ENCODE results near the gene GADD45A. TPM values are rescaled to one million over a fixed set of nuclear protein-coding genes. Genes with fewer than 3 reads are reported as not detected.
"Not testable (repeated sequence)": the region's sequence is repeated elsewhere in the genome, so short reads cannot be mapped to it uniquely, and the experiment has no call there.

GADD45A gene
- polyA plus RNA-seq, 1 of the 3 experiments (the other 2 are of a cell fraction): 164 TPM

DNA sequence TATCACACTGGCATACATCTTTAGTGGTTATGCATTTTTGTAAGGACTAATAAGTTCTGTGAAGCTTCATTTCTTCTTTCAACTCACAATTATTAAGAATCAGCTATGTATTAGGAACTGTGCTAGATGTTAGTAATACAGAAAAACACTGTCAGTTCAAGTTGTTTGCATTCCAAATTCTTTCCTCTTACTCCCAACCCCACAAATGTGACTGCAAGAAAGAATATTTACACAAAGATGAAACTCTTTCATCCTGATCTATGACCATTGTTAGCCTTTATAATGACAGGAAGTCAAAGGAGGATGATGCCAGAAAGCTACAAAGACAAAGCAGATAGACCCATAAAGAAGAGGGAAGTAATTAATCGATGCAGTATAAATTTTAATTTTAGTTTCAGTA lies 21.0 kb upstream of the GADD45A start:
- Histone ChIP-seq H3K9me2 (no peaks in the 10 kb centered on the region), H4K20me1 (ENCODE audit: insufficient read depth) (no peaks in the 10 kb centered on the region), H3K9ac (no peak overlapping the region), H3K4me1 (ENCODE audit: control insufficient read depth in 1 of 2, insufficient read depth in 2 of 2, low read depth in 1 of 2, low read length in 1 of 2) (no peaks in the 10 kb centered on the region; a peak in 1 of 4 replicates), H3K9me3 (no peaks in the 10 kb centered on the region), H3K36me3 (replicated peaks in 1 of 2; ENCODE audit: control insufficient read depth in 1 of 2, insufficient read depth in 2 of 2, low read length in 1 of 2) (no peaks in the 10 kb centered on the region), H3K27me3 (ENCODE audit: insufficient read depth) (no peaks in the 10 kb centered on the region), H3K4me3 (ENCODE audit: low read depth in 2 of 2, low read length in 1 of 2) (no peak overlapping the region), H2AFZ (ENCODE audit: low read depth) (no peak overlapping the region), H3K27ac (ENCODE audit: low read depth in 2 of 2, low read length in 1 of 2) (no peak overlapping the region), H3K79me2 (ENCODE audit: insufficient read depth) (no peaks in the 10 kb centered on the region), H3F3A (replicated peaks; ENCODE audit: insufficient read depth) (no peaks in the 10 kb centered on the region), H3K4me2 (no peak overlapping the region)
- ChIA-PET CTCF (interaction anchor here (0.6 to 2.9 kb wide), 2 partner anchors 10 to 96 kb away, joined by 3 to 10 read pairs; no protein-coding TSS in a partner anchor), POLR2A (no interaction called here)
- 51% methylated on average over 1 of the region's 1 CpG for WGBS (ENCODE audit: low lambda C conversion rate)
- TF ChIP-seq POLR2AphosphoS5 (IDR thresholded peaks at IDR 0.05; ENCODE audit: low read depth, low read length): no peak
- TF ChIP-seq, protein P1, sequence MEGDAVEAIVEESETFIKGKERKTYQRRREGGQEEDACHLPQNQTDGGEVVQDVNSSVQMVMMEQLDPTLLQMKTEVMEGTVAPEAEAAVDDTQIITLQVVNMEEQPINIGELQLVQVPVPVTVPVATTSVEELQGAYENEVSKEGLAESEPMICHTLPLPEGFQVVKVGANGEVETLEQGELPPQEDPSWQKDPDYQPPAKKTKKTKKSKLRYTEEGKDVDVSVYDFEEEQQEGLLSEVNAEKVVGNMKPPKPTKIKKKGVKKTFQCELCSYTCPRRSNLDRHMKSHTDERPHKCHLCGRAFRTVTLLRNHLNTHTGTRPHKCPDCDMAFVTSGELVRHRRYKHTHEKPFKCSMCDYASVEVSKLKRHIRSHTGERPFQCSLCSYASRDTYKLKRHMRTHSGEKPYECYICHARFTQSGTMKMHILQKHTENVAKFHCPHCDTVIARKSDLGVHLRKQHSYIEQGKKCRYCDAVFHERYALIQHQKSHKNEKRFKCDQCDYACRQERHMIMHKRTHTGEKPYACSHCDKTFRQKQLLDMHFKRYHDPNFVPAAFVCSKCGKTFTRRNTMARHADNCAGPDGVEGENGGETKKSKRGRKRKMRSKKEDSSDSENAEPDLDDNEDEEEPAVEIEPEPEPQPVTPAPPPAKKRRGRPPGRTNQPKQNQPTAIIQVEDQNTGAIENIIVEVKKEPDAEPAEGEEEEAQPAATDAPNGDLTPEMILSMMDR (IDR thresholded peaks at IDR 0.05): no peak
- TF ChIP-seq TCF12 (IDR thresholded peaks at IDR 0.05): no peak
- no peak for TF ChIP-seq FOXM1 (IDR thresholded peaks at IDR 0.05; ENCODE audit: low read depth)
- TF ChIP-seq, protein P2, sequence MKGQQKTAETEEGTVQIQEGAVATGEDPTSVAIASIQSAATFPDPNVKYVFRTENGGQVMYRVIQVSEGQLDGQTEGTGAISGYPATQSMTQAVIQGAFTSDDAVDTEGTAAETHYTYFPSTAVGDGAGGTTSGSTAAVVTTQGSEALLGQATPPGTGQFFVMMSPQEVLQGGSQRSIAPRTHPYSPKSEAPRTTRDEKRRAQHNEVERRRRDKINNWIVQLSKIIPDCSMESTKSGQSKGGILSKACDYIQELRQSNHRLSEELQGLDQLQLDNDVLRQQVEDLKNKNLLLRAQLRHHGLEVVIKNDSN (IDR thresholded peaks at IDR 0.05; ENCODE audit: borderline replicate concordance, low read depth): no peak
- no peak for TF ChIP-seq TEAD4 (IDR thresholded peaks at IDR 0.05; ENCODE audit: borderline replicate concordance, insufficient read depth)
- TF ChIP-seq GABPA (IDR thresholded peaks at IDR 0.05; ENCODE audit: low read depth): no peak
- no peak for TF ChIP-seq RAD21 (IDR thresholded peaks at IDR 0.05; ENCODE audit: low read length)
- TF ChIP-seq JUND (IDR thresholded peaks at IDR 0.05): no peak
- TF ChIP-seq, protein P3, sequence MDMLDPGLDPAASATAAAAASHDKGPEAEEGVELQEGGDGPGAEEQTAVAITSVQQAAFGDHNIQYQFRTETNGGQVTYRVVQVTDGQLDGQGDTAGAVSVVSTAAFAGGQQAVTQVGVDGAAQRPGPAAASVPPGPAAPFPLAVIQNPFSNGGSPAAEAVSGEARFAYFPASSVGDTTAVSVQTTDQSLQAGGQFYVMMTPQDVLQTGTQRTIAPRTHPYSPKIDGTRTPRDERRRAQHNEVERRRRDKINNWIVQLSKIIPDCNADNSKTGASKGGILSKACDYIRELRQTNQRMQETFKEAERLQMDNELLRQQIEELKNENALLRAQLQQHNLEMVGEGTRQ (IDR thresholded peaks at IDR 0.05; ENCODE audit: borderline replicate concordance, low read depth, low read length): no peak
- no peak for TF ChIP-seq ELF1 (IDR thresholded peaks at IDR 0.05)
- no peak for TF ChIP-seq MXI1 (IDR thresholded peaks at IDR 0.05; ENCODE audit: low read depth, low read length)
- no peak for TF ChIP-seq MEF2A (IDR thresholded peaks at IDR 0.05; ENCODE audit: borderline replicate concordance, low read depth)
- TF ChIP-seq FOSL2 (IDR thresholded peaks at IDR 0.05; ENCODE audit: borderline replicate concordance, low read depth): no peak
- no peak for TF ChIP-seq RFX5 (IDR thresholded peaks at IDR 0.05; ENCODE audit: low read length)
- no peak for TF ChIP-seq NFIC (IDR thresholded peaks at IDR 0.05; ENCODE audit: borderline replicate concordance)
- no peak for TF ChIP-seq CHD2 (IDR thresholded peaks at IDR 0.05; ENCODE audit: low read length, partially characterized antibody)
- TF ChIP-seq YY1 (IDR thresholded peaks at IDR 0.05; ENCODE audit: low read depth): no peak
- TF ChIP-seq EP300 (IDR thresholded peaks at IDR 0.05; ENCODE audit: borderline replicate concordance in 1 of 2, low read depth in 1 of 2, low read length in 1 of 2): no peak
- DNase-seq: no peak

DNA sequence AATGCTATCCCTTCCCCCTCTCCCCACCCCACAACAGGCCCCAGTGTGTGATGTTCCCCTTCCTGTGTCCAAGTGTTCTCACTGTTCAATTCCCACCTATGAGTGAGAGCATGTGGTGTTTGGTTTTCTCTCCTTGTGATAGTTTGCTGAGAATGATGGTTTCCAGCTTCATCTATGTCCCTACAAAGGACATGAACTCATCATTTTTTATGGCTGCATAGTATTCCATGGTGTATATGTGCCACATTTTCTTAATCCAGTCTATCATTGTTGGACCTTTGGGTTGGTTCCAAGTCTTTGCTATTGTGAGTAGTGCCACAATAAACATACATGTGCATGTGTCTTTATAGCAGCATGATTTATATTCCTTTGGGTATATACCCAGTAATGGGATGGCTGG lies 19.7 kb upstream of the GADD45A start:
- H3K27me3 ChIP-seq (ENCODE audit: insufficient read depth); H3K9ac ChIP-seq; H3K36me3 ChIP-seq (replicated peaks in 1 of 2; ENCODE audit: control insufficient read depth in 1 of 2, insufficient read depth in 2 of 2, low read length in 1 of 2); H3K4me1 ChIP-seq (ENCODE audit: control insufficient read depth in 1 of 2, insufficient read depth in 2 of 2, low read depth in 1 of 2, low read length in 1 of 2); H3K9me2 ChIP-seq; H3K9me3 ChIP-seq; POLR2A ChIA-PET; H3K27ac ChIP-seq (ENCODE audit: low read depth in 2 of 2, low read length in 1 of 2); H3K4me2 ChIP-seq; H3K79me2 ChIP-seq (ENCODE audit: insufficient read depth); DNase-seq; H4K20me1 ChIP-seq (ENCODE audit: insufficient read depth); CTCF ChIA-PET; H2AFZ ChIP-seq (ENCODE audit: low read depth); H3K4me3 ChIP-seq (ENCODE audit: low read depth in 2 of 2, low read length in 1 of 2); H3F3A ChIP-seq (replicated peaks; ENCODE audit: insufficient read depth): not testable (repeated sequence)

Measured in SK-N-SH (cell line).